Epidermal melanocyte (primary cell): Measurements from ENCODE around the gene PTPRN2.
"Not testable (repeated sequence)": the region's sequence is repeated elsewhere in the genome, so short reads cannot be mapped to it uniquely, and the experiment has no call there.

Experiments
- DNase-seq: peaks from one replicate; pipeline ENCODE4 v3.0.0; 2011; ENCODE audit warnings: low spot score; ENCODE audit not compliant: insufficient read length

PTPRN2 gene

DNA sequence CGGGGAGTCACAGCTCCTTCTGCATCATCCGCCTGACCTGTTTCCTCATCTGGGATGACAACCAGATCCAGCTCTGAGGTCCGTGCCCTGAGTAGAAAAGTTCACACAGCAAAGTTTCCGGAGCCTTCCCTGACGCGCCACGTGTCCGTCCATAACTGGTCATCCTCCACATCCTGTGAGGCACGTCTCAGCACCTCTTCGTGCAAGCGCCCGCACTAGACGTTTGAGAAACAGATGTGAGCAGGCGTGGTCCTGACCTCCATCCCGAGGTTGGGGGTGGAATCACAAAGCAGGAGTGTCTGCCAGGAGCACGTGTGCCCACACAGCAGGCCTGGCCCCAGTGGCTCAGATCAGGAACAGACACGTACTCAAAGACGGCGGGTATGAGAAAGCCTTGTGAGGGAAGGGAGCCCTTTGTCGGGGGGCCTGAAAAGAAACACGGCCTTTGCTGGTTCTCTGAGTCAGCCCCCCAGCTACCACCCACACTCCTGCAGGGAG is 730.0 kb downstream of the PTPRN2 start:
- no peak for DNase-seq

DNA sequence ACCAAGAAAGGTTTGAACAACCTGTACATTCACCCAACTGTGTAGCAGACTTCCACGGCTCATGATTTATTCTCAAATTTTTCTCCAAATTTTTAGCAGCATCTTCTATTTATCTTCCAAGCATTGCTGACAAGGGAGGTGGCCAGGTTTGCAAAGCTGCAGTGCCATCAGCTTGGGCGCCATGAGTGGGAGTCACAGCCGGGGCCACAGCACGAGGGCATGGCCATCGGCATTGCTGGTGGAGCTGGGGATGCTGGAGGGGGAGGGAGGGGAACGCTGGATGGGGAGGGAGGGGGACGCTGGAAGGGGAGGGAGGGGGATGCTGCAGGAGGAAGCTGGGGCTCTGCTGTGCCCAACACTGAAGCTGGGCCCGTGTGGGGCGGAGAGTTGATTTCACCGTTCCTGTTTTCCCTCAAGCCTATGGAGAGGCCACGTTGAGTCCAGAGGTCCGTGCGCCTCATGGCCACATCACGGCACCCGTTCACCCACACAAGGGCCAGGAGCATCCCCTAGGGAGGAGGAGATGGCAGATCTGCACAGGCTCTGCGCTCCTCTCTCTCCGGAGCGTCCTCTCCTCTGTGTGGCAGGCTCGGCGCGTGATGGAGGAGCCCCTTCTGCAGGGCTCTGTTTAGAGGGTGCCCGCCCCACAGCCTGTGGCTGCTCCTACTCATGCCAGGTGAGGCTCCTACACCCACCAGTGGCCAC is 730.6 kb downstream of the PTPRN2 start:
- no peak for DNase-seq

GRCh38 chr7:157855452-157856213 is 732.0 kb downstream of the PTPRN2 start:
- no peak for DNase-seq

DNA sequence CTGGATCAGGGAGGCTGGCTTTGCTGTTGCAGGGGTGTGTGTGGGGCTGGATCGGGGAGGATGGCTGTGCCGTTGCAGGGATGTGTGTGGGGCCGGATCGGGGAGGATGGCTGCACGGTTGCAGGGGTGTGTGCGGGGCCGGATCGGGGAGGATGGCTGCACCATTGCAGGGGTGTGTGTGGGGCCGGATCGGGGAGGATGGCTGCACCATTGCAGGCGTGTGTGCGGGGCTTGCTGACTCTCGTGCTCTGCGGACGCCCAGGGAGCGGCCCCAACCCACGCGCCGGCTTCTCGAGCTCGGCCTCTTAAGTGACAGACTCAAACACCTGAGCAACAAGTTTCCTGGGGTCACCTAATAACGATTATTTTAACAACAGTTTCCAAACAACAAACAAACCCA is 732.6 kb downstream of the PTPRN2 start:
- DNase-seq: no peak

DNA sequence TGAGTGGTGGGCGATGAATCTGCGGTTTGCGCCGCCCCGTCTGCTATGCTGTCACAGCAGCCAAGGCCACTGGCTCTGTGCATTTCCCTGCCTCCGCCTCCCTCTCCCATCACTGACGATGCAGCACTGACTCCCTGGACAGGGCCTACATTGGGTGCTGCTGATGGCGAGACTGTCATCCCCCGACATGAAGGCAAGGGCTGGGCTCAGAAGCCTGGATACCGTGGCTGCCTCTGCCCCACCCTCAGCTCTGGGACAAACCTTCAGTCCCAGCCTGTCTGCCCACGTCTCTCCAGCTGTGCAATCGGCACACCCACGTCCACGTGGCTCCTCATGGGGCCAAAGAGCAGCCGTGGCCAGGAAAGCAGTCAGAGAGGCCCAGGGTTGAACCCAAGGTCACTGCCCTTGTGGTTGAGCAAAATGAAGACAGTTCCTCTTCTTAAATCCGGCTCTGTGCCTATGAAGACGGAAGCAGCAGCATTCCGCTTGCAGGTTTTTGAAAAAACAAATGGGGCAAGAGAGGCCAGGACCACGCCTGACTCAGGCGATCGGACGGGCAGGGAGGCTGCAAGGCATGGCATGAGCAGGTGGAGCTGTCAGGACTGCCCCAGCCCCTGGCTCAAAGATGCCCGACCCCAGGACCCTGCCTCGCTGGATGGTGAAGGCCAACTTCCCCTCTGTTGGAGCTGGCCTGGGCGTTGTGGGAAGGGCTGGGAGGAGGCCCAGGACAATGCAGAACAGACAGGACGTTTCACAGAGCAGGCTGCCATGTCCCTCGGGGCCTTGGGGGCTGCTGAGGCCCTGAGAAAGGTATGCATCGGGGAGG is 733.3 kb downstream of the PTPRN2 start:
- no peak for DNase-seq

GRCh38 chr7:157853789-157854065 is 733.9 kb downstream of the PTPRN2 start:
- DNase-seq: no peak

GRCh38 chr7:157853076-157853788 is 734.4 kb downstream of the PTPRN2 start:
- DNase-seq: no peak

- DNase-seq: no peak
Observed at GRCh38 chr7:157851501-157852067, 736.0 kb downstream of the PTPRN2 start.

DNA sequence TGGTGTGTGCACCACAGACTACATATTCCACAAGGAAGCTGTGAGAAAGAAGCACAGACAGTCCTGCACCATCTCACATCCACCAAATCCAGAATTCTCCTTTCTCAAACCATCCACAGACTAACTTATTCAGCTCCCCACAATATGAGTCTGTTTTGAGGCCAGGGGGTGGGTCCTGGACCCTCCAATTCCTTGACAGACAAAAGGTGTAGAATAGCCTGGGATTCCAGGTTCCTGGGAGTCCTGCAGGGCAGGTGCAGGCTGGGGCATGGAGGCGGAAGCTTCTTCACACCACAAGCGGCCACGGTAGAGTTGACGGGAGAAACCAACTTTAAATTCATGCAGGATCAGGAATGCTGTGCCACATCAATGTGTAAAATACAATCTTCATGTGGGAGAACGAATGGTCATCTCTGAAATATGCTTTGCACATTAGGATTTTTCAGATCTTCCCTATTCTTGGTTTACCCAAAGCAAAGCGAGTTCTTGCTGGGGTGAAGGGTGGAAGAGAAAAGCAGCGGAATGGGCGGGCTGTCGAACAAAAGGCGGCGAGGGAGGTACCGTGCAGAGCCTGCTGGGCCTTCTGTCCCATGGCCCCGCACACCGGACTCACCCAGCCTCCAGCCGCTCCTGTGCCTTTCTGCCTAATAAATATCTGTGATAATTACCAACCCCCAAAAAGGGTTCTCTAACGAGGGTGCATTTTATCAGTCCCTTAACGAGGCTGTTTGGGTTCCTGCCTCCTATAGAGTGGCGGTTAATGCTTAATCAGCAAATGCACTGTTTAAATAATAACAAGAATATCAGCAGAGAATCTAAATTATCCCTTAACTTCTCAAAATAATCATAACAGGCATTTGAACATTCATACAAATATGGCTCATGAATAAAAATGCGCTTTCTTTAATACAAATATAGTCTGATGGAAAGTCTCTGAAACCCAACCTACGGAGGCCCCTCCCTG is 736.9 kb downstream of the PTPRN2 start:
- no peak for DNase-seq

GRCh38 chr7:157849726-157850125 is 737.9 kb downstream of the PTPRN2 start:
- DNase-seq: no peak

- DNase-seq: no peak
Observed at GRCh38 chr7:157849341-157849596, 738.4 kb downstream of the PTPRN2 start.

DNA sequence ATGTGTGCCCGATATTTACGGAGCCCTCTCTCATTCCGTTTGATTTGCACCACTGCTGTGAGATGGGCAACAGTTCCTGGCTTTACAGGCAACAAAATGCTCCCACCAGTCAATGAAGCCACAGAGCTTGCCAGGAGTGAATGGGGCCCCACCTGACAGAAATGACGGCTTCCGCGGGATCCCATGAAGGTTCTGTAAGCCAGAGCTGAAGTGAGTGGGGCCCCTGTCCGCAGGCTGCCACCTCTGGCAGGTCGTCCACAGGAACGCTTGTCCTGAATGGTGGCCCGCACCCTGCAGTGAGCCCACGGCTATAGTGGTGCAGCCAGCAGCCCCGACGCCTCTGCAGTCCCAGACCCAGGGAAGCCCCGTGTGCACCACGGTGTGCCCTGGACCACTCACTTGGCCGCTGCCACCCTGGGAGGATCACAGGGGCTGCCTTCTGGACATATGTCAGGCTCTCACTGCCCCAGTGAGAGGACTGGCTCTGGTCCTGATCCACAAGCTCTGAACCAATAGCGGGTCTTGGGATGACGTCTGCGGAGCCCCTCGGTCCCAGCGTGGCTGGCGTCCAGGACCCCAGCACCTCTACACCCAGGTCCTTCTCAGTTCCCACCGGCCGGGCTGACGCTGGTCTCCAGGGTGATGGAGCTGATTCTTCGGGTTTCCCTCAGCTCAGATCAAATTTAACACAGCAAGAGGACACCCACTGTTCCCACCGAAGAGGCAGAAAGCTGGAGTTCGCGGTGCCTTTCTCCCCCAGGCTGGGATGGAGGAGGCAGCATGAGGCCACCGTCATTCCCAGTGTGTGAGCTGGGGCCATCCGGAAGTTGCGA is 738.9 kb downstream of the PTPRN2 start:
- no peak for DNase-seq

- DNase-seq: not testable (repeated sequence)
Observed at GRCh38 chr7:157847756-157848487, 739.7 kb downstream of the PTPRN2 start.

DNA sequence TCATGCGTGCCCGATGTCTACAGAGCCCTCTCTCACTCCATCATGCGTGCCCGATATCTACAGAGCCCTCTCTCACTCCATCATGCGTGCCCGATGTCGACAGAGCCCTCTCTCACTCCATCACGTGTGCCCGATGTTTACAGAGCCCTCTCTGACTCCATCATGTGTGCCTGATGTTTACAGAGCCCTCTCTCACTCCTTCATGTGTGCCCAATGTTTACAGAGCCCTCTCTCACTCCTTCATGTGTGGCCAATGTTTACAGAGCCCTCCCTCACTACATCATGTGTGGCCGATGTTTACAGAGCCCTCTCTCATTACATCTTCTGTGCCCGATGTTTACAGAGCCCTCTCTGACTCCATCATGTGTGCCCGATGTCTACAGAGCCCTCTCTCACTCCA is 740.9 kb downstream of the PTPRN2 start:
- not testable (repeated sequence) for DNase-seq

GRCh38 chr7:157846271-157846670 is 741.4 kb downstream of the PTPRN2 start:
- no peak for DNase-seq

GRCh38 chr7:157845203-157845835 is 742.3 kb downstream of the PTPRN2 start:
- DNase-seq: no peak

DNA sequence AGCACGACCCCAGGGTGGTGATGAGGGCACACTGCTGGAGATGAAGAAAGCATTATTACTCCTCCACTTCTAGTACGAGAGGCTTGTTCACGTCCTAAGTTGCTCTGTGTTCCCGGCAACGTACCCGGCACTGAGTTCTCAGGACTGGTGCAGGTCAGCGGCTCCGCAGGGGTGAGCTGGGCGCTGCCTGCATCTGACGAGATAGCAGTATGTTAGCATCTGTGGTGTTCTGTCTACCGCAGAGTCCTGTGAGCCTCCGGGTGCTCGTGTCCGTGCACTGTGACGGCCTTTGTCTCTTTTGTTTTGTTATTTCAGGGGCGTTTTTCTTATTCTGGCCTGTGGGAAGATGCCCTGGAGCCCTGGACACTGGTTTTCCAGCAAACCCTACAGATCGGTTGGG is 743.0 kb downstream of the PTPRN2 start:
- no peak for DNase-seq

DNA sequence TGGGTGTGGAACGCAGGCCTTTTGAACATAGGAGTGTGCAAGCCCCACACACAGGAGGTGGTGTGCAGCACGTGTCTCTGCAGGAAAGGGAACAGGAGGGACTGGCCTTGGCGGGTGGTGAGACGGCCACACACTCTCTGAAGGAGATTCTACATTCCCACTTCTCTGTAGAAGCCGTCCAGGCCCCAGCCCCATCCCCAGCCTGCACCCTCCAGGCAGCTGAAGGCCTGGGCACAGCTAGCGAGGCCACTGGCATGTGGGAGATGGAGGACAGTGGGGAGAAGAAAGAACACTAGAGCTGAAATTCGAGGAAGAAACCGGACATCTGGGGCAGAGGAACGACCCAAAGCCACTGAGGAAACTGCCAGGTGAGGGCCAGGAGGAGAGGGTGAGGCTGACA is 743.5 kb downstream of the PTPRN2 start:
- no peak for DNase-seq
